Thyroid gland (tissue), 4 donors: ENCODE data around the gene TEDC1.

ENCODE experiments used
- CTCF ChIP-seq, 6 experiments: fragments of 200-600 bp in 3 of 6; fragments of 450-650 bp in 3 of 6; sonication (generic) in 3 of 6; IDR thresholded peaks; one replicate each; pipeline ENCODE4 v1.5.1; 2016 to 2019; ENCODE audit warnings: antibody characterized with exemption in 6 of 6, mild to moderate bottlenecking in 2 of 6, inconsistent platforms in 1 of 6, moderate library complexity in 1 of 6
- POLR2A ChIP-seq, 2 donors: fragments of 450-650 bp; IDR thresholded peaks; one replicate each; pipeline ENCODE4 v1.6.1; 2017; ENCODE audit warnings: antibody characterized with exemption in 2 of 2, mild to moderate bottlenecking in 2 of 2, moderate library complexity in 1 of 2

- TF ChIP-seq CTCF (IDR thresholded peaks at IDR 0.05) (no peak), POLR2A (IDR thresholded peaks at IDR 0.05) (no peak)
Observed at GRCh38 chr14:105525861-105526775, 35.1 kb downstream of the TEDC1 start, which contains the start of gene TMEM121.
